Fibroblast of lung (primary cell): ENCODE results near the gene SLAMF1. TPM values are rescaled to one million over a fixed set of nuclear protein-coding genes. Genes with fewer than 3 reads are reported as not detected.
"Not testable (repeated sequence)": the region's sequence is repeated elsewhere in the genome, so short reads cannot be mapped to it uniquely, and the experiment has no call there.

ENCODE experiments used
- DNase-seq, 2 donors: peaks; one replicate each; pipeline versions ENCODE4 v3.0.0 to v3.0.0-alpha.2; 2010; ENCODE audit warnings: low read depth in 2 of 2
- H2AFZ ChIP-seq: 2 replicates; pipeline ENCODE4 v1.5.1; 2012; ENCODE audit warnings: low read length, control low read depth, inconsistent platforms
- H3K27ac ChIP-seq: 2 replicates; pipeline ENCODE4 v1.5.1; 2011; ENCODE audit warnings: low read length, control low read depth; ENCODE audit not compliant: insufficient read depth
- H3K27me3 ChIP-seq: 2 replicates; pipeline ENCODE4 v1.5.1; 2011; ENCODE audit warnings: mild to moderate bottlenecking, low read length; ENCODE audit not compliant: control insufficient read depth, insufficient read depth
- H3K36me3 ChIP-seq: 2 replicates; pipeline ENCODE4 v1.5.1; 2011; ENCODE audit warnings: low read length; ENCODE audit not compliant: control insufficient read depth, insufficient read depth
- H3K4me1 ChIP-seq: 2 replicates; pipeline ENCODE4 v1.5.1; 2011; ENCODE audit warnings: low read length; ENCODE audit not compliant: control insufficient read depth, insufficient read depth; ENCODE audit errors: extremely low read depth
- H3K4me2 ChIP-seq: 2 replicates; pipeline ENCODE4 v1.5.1; 2011; ENCODE audit warnings: low read length, control low read depth; ENCODE audit not compliant: insufficient read depth; ENCODE audit errors: extremely low read depth
- H3K4me3 ChIP-seq, 4 experiments: fragments of 200-600 bp in 1 of 4; sonication (generic) in 1 of 4; replicated peaks in 1 of 4; 2 replicates each; pipeline ENCODE4 v1.5.1; 2011 to 2016; ENCODE audit warnings: low read length in 4 of 4, low read depth in 3 of 4, mild to moderate bottlenecking in 3 of 4, control low read depth in 2 of 4, inconsistent platforms in 1 of 4, mixed read lengths in 1 of 4; ENCODE audit not compliant: insufficient read depth in 1 of 4; ENCODE audit errors: control extremely low read depth in 1 of 4
- H3K79me2 ChIP-seq: 2 replicates; pipeline ENCODE4 v1.5.1; 2012; ENCODE audit warnings: mild to moderate bottlenecking, low read length, inconsistent platforms; ENCODE audit not compliant: control insufficient read depth, insufficient read depth
- H3K9ac ChIP-seq: 2 replicates; pipeline ENCODE4 v1.5.1; 2011; ENCODE audit warnings: mild to moderate bottlenecking, low read length, control low read depth; ENCODE audit not compliant: insufficient read depth
- H3K9me3 ChIP-seq: 2 replicates; pipeline ENCODE4 v1.5.1; 2012; ENCODE audit warnings: low read depth, low read length; ENCODE audit not compliant: control insufficient read depth, insufficient read depth
- H4K20me1 ChIP-seq: 2 replicates; pipeline ENCODE4 v1.5.1; 2011; ENCODE audit warnings: low read length; ENCODE audit not compliant: control insufficient read depth, insufficient read depth; ENCODE audit errors: extremely low read depth
- CTCF ChIP-seq, 2 donors: IDR thresholded peaks in 1 of 2; conservative IDR thresholded peaks in 1 of 2; 1 replicate in 1 of 2; 2 replicates in 1 of 2; pipeline ENCODE4 v1.5.1; 2011 to 2012; ENCODE audit warnings: low read length in 2 of 2, control low read depth in 1 of 2, inconsistent platforms in 1 of 2, low read depth in 1 of 2, mild to moderate bottlenecking in 1 of 2
- EZH2 ChIP-seq: IDR thresholded peaks from 2 replicates; pipeline ENCODE4 v1.5.1; 2012; ENCODE audit warnings: low read length, control low read depth, mild to moderate bottlenecking; ENCODE audit errors: missing control alignments
- polyA minus RNA-seq: library from RNA; depleted of rRNA, polyadenylated mRNA; stranded (reverse); fragments of >200 nt; gene quantifications from 2 replicates; pipeline ENCODE4 v1.2.3, GENCODE V29; 2011; ENCODE audit warnings: low replicate concordance
- polyA plus RNA-seq, 2 donors: library from polyadenylated mRNA; depleted of rRNA in 1 of 2; stranded (reverse) in 1 of 2; unstranded in 1 of 2; fragments of >200 nt; gene quantifications; 2 replicates each; pipeline ENCODE4 v1.2.1, GENCODE V29; 2011 to 2012; ENCODE audit warnings: missing spikeins in 1 of 2
- total RNA-seq: library from RNA; depleted of rRNA; stranded (reverse); fragments of >200 nt; gene quantifications from 2 replicates; pipeline ENCODE4 v1.2.1, GENCODE V29; 2014

The SLAMF1 gene
- not detected in 2 replicates for total RNA-seq
- not detected in 2 replicates for polyA plus RNA-seq
- polyA plus RNA-seq (2012): not detected in 2 replicates
- polyA minus RNA-seq: not detected in 2 replicates

- DNase-seq: no peak
- Histone ChIP-seq H3K4me2 (no peak within 1 kb of the TSS), H3K4me3 (no peak within 1 kb of the TSS), H3K4me1 (no peaks in the 10 kb centered on the region), H3K79me2 (no peaks in the 10 kb centered on the region), H3K27ac (no peak within 1 kb of the TSS), H3K9ac (no peak within 1 kb of the TSS), H3K9me3 (no peaks in the 10 kb centered on the region), H4K20me1 (no peaks in the 10 kb centered on the region), H3K27me3 (no peaks in the 10 kb centered on the region), H2AFZ (no peak within 1 kb of the TSS), H3K36me3 (no peaks in the 10 kb centered on the region)
- TF ChIP-seq CTCF (conservative IDR thresholded peaks at IDR 0.05 in 1 of 2, IDR thresholded peaks at IDR 0.05 in 1 of 2; ENCODE audit: low read depth in 1 of 2, low read length in 2 of 2) (no peak), EZH2 (no peak)
Measured at GRCh38 chr1:160646711-160647328, at the start of gene SLAMF1. TSS of gene SLAMF1 (minus strand) at chr1:160647044. CDS start at chr1:160646945, 99 bp downstream.

DNA sequence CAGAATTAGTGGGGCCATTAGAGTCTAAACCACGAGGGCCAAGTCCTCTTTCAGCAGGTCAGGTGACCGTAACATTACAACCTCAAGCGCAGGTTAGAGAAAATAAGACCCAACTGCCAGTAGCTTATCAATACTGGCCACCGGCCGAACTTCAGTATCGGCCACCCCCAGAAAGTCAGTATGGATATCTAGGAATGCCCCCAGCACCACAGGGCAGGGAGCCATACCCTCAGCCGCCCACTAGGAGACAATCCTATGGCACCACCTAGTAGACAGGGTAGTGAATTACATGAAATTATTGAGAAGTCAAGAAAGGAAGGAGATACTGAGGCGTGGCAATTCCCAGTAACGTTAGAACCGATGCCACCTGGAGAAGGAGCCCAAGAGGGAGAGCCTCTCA, 45.5 kb upstream of the SLAMF1 start:
- not testable (repeated sequence) for H3K9me3 ChIP-seq, H4K20me1 ChIP-seq, H3K9ac ChIP-seq, H3K27ac ChIP-seq, H3K4me1 ChIP-seq, DNase-seq, H3K36me3 ChIP-seq, H3K4me3 ChIP-seq, H3K4me2 ChIP-seq, H3K79me2 ChIP-seq, H2AFZ ChIP-seq, H3K27me3 ChIP-seq

GRCh38 chr1:160685266-160685665, 38.4 kb upstream of the SLAMF1 start:
- Histone ChIP-seq H3K4me3 (no peak overlapping the region), H3K9me3 (no peaks in the 10 kb centered on the region), H3K36me3 (no peaks in the 10 kb centered on the region), H4K20me1 (no peaks in the 10 kb centered on the region), H3K9ac (no peak overlapping the region), H3K27me3 (no peaks in the 10 kb centered on the region), H3K79me2 (no peaks in the 10 kb centered on the region), H3K27ac (no peak overlapping the region), H2AFZ (no peak overlapping the region), H3K4me1 (no peaks in the 10 kb centered on the region), H3K4me2 (no peak overlapping the region)
- no peak for TF ChIP-seq EZH2
- TF ChIP-seq CTCF (conservative IDR thresholded peaks at IDR 0.05 in 1 of 2, IDR thresholded peaks at IDR 0.05 in 1 of 2; ENCODE audit: low read depth in 1 of 2, low read length in 2 of 2): no peak
- DNase-seq: no peak
